Mammary epithelial cell (primary cell): Measurements from ENCODE around the gene SAC3D1.

ENCODE experiments used
- CTCF ChIP-seq, 2 donors: IDR thresholded peaks in 1 of 2; conservative IDR thresholded peaks in 1 of 2; 2 replicates each; pipeline ENCODE4 v1.5.1; 2011 to 2012; ENCODE audit warnings: inconsistent platforms in 2 of 2, low read length in 2 of 2, mild to moderate bottlenecking in 2 of 2, control low read depth in 1 of 2, low read depth in 1 of 2; ENCODE audit not compliant: insufficient read depth in 1 of 2; ENCODE audit errors: extremely low read depth in 1 of 2
- EZH2 ChIP-seq: IDR thresholded peaks from 2 replicates; pipeline ENCODE4 v1.6.1; 2012; ENCODE audit warnings: low read length, inconsistent platforms, borderline replicate concordance

- TF ChIP-seq CTCF (conservative IDR thresholded peaks at IDR 0.05 in 1 of 2, IDR thresholded peaks at IDR 0.05 in 1 of 2; ENCODE audit: extremely low read depth in 1 of 2, insufficient read depth in 1 of 2, low read depth in 1 of 2, low read length in 2 of 2) (no peak), EZH2 (no peak)
These were observed 3.0 kb downstream of the SAC3D1 start for GRCh38 chr11:65043881-65044501.
